HG03521 (cell line): ENCODE data around the gene ZSCAN20.
A peak's percentile ranks its signal among the peaks of the same experiment; 100 is the strongest.

Experiments
- ATAC-seq: cut with Tn5 transposase; IDR thresholded peaks from one replicate; pipeline ENCODE4 v1.9.1; 2021; ENCODE audit warnings: mild to moderate bottlenecking, moderate library complexity; ENCODE audit not compliant: unreplicated experiment

The ZSCAN20 gene

GRCh38 chr1:33443080-33443704 is 29.3 kb upstream of the ZSCAN20 start:
- ATAC-seq = no peak

GRCh38 chr1:33443705-33444180 is 28.7 kb upstream of the ZSCAN20 start:
- ATAC-seq = no peak

GRCh38 chr1:33445108-33445507 is 27.3 kb upstream of the ZSCAN20 start:
- ATAC-seq = no peak

GRCh38 chr1:33446590-33446989 is 25.9 kb upstream of the ZSCAN20 start:
- no peak for ATAC-seq

GRCh38 chr1:33454646-33455282 is 17.7 kb upstream of the ZSCAN20 start:
- ATAC-seq = no peak

- ATAC-seq = no peak
Observed at GRCh38 chr1:33455539-33456501, 16.6 kb upstream of the ZSCAN20 start.

GRCh38 chr1:33456502-33456886 is 16.0 kb upstream of the ZSCAN20 start:
- ATAC-seq = no peak

- no peak for ATAC-seq
Observed at GRCh38 chr1:33459691-33460090, 12.8 kb upstream of the ZSCAN20 start.

GRCh38 chr1:33460144-33460543 is 12.3 kb upstream of the ZSCAN20 start:
- ATAC-seq = no peak

- ATAC-seq = peak; percentile 62
Observed at GRCh38 chr1:33460947-33461629, 11.4 kb upstream of the ZSCAN20 start.

- no peak for ATAC-seq
Observed at GRCh38 chr1:33462405-33463164, 9.9 kb upstream of the ZSCAN20 start.

- no peak for ATAC-seq
Observed at GRCh38 chr1:33464552-33464951, 7.9 kb upstream of the ZSCAN20 start.

GRCh38 chr1:33465316-33465715 is 7.1 kb upstream of the ZSCAN20 start:
- ATAC-seq = no peak

GRCh38 chr1:33466159-33466558 is 6.3 kb upstream of the ZSCAN20 start:
- no peak for ATAC-seq

GRCh38 chr1:33468011-33468410 is 4.4 kb upstream of the ZSCAN20 start:
- ATAC-seq = no peak

- no peak for ATAC-seq
Observed at GRCh38 chr1:33468531-33468930, 3.9 kb upstream of the ZSCAN20 start.

- ATAC-seq = no peak
Observed at GRCh38 chr1:33468967-33469366, 3.5 kb upstream of the ZSCAN20 start.

GRCh38 chr1:33469691-33470090 is 2.8 kb upstream of the ZSCAN20 start:
- ATAC-seq = no peak

- ATAC-seq = no peak
Observed at GRCh38 chr1:33470495-33471012, 1.9 kb upstream of the ZSCAN20 start.

GRCh38 chr1:33471416-33471815 is 1.0 kb upstream of the ZSCAN20 start:
- no peak for ATAC-seq
